Stimulated activated CD4-positive, alpha-beta T cell treated with anti-CD3 and anti-CD28 coated beads, Interleukin-12 subunit alpha, Interleukin-12 subunit beta, amount 100 ng/mL, for 4 hours (primary cell): Measurements from ENCODE around the gene VRK2.
"Not testable (repeated sequence)": the region's sequence is repeated elsewhere in the genome, so short reads cannot be mapped to it uniquely, and the experiment has no call there.

ENCODE experiments used
- DNase-seq: peaks from one replicate; pipeline ENCODE4 v3.0.0-alpha.2; 2020

VRK2 gene

DNA sequence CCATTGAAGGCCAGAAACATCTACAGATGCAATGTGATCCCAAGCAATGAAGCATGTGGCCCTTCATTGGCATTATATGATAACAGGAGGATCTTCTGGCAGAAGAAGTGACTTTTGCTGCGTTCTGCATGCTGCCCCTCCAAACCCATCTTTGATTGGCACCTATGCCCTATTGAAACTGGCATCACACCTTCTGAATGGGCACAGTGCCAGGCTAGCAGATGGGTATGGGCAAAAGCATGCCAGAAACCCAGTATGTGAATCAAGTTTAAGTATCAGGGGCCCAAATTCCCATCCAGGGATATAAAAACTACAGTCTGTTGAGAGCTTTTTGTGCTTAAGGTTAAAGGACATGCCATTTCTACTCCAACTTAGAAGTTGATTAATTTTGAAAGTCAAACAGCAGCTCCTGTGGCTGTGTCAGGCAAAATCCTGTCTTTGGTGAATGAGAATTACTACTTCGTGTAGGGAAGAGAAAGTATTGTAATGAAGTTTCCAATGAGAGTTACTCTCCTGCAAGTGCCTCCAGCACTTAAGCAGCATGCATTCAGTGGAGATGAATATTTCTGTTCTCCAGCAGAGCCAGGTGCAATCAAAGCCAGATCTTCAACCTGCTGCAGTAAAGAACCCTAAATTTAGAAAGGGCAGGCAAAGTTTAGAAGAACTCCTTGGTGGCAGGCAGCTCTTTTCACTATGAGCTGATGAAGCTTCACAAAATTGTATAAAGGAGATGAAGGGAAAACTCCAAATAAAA lies 8.6 kb downstream of the VRK2 start:
- no peak for DNase-seq

DNA sequence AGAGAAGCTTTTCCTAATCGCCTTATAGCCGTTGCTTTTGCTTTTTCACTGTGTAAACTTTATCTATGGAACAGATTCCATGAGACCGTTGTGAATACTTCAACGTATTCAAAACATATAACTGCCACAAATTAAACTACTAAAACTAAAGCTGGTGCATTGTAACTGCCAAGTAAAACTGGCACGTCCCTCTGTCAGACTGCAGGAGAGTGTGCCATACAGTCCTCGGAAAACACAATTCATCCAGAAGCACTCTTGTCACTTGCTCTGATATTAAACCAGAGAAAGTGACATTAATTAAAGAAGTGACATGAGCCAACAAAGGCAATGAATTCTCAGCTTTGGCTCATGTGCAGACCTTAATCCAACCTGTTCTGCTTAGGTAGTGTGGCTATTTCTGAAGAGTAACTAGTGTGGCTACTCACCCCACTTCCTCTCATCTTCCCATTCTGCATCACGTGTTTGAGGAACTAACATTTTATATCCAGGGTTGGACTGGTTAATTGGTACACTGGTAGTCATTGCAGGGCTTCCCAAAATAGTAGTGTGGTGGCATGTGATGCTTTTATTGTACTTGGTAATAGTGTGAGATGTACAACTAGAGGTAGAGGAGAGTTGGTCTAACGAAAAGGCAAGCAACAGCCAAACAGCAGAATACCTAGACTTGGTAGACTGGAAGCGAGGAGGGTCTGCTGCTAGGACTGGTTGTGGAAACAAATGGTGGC lies 9.7 kb downstream of the VRK2 start:
- no peak for DNase-seq

DNA sequence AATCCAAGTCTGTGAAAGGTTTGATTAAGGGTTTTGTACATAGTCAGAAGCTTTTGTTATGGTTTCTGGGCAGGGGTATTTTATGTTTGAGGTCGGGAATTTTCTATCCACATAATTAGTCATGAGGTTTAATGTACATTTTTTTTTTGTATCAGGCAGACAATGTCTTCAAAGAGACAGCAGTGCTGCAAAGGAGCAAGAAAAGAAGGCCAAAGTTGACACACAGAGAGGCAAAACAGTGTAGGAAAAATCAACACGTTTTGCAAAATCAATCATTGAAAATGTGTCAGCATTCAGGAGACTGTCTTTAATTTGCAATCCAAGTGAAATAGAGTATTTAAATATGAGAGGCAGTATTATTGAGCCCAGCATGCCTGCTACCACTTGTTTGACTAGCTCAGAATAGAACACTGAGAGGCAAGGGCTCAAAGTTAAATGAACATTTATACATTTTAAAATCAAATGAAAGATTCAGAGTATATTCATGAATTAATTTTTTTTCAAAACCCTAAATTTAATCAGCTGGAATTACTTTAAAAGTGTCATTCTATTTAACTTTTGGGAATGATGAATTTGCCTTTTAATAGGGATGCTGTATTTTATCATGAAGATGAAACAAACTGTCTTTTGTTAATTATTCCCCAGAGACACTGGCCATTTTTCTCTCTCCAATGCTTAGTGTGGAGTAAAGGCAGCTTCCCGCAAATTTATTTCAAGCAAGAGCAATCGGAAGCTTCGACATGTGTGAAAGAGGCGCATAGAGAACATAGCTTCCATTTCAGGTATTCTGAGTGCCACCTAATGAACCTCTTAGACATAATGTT lies 11.3 kb downstream of the VRK2 start:
- DNase-seq, result no peak

DNA sequence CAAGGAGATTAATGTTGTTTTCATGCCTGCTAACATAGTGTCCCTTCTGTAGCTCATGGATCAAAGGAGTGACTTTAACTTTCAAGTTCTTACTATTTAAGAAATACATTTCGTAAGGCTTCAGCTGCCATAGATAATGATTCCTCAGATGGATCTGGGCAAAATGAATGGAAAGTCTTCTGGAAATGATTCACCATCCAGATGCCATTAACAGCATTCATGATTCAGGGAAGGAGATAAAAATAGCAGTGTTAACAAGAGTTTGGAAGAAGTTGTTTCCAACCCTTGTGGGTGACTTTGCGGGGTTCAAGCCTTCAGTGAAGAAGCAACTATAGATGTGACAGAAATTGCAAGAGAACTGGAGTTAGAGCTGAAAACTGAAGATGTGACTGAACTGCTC lies 17.0 kb downstream of the VRK2 start:
- DNase-seq, result no peak

DNA sequence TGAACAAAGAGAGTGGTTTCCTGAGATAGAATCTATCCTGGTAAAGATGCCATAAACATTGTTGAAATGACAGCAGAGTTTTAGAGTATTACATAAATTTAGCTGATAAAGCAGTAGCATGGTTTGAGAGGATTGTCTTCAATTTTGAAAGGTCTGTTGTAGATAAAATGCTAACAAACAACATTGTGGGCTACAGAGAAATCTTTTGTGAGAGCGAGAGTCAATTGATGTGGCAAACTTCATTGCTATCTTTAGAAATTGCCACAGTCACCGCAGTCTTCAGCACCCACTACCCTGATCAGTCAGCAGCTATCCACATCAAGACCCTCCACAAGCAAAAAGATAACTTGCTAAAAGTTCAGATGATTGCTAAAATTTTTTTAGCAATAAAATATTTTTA lies 17.5 kb downstream of the VRK2 start:
- DNase-seq, result no peak

DNA sequence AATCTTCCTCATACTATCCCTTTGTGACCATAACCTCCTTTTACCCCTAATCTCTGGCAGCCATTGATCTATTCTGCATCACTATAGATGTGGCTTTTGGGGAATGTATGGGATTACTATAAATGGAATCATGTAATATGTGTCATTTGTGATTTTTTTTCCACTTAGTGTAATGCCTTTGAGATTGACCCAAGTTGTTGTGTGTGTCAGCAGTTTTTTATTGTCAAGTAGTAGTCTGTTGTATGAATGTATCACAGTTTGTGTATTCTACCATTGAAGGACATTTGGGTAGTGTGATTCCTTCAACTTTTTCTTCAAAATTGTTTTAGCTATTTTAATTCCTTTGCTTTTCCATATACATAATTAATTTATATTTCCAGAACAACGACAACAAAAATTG lies 18.6 kb downstream of the VRK2 start:
- no peak for DNase-seq

DNA sequence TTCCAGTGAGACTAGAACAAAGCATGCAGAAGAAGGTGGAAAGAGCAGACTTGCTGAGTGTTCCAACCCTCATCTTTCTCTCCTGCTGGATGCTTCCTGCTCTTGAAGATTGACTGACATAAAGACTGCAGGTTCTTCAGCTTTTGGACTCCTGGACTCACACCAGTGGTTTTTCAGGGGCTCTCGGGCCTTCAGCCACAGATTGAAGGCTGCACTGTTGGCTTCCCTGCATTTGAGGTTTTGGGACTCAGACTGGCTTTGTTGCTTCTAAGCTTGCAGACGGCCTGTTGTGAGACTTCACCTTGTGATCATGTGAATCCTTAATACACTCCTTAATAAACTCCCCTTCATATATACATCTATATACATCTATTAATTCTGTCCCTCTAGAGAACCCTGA lies 20.4 kb downstream of the VRK2 start:
- DNase-seq, result no peak

DNA sequence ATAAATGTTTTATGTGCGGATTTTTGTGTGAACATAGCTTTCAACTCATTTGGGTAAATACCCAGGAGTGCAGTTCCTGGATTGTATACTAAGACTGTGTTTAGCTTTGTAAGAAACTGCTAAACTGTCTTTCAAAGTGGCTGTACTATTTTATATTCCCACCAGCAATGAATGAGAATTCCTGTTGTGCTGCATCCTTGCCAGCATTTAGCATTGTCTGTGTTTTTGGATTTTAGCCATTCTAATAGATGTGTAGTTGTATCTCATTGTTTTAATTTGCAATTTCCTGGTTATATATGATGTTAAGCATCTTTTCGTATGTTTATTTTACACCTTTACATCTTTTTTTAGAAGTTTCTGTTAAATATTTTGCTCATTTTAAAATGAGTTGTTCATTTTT lies 24.2 kb downstream of the VRK2 start:
- no peak for DNase-seq

DNA sequence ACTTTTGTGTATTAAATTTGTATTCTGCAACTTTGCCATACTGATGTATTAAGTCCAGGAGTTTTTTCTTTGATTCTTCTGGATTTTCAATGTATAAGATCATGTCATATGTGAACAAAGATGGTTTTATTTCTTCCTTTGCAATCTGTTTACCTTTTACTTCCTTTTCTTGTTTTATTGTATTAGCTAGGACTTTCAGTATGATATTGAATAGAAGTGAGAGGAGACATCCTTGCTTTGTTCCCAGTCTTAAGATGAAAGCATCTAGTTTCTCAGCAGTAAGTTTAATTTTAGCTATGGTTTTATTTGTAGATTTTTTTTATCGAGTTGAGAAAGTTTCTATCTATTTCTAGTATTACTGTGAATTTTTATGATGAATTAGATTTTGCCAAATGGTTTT lies 25.5 kb downstream of the VRK2 start:
- no peak for DNase-seq

DNA sequence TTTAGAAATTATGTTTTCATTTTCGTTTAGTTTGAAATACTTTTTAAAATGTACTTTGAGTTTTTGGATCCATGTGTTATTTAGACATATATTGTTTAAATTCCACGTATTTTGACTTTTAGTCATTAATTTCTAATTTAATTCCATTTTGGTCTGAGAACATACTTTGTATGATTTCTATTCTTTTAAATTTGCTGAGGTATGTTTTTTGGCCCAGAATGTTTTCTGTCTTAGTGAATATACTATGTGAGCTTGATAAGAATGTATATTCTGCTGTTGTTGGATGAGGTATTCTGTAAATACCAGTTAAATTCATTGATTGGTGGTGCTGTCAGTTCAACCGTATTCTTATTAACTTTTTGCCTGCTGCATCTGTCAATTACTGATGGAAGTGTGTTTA lies 26.4 kb downstream of the VRK2 start:
- DNase-seq, result no peak

DNA sequence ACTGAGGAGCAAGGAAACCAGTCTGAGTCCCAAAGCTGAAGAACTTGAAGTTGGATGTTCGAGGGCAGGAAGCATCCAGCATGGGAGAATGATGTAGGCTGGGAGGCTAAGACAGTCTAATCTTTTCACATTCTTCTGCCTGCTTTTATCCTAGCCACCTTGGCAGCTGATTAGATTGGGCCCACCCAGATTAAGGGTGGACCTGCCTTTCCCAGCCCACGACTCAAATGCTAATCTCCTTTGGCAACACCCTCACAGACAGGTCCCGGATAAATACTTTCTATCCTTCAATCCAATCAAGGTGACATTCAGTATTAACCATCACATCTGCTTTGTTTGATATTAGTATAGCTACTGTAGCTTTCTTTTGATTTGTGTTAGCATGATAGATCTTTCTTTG lies 27.1 kb downstream of the VRK2 start:
- DNase-seq, result no peak

DNA sequence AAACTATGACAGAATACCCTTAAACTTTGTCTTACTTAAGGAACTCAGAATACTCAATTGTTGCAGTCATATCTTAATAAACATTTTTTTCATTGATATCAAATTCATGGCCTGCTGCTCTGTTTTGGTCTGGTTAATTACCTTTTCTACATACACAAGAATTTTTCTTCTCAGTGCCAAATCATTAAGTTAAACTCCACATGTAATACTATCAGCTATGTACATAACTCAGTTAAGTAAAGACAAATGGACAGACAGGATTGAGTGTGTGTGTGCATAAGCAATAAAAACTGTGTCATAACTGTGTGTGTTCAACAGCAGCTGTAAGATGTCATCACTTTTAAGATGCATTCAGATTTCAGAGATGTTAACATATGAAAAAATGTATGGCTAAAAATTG lies 34.4 kb downstream of the VRK2 start:
- DNase-seq, result no peak

DNA sequence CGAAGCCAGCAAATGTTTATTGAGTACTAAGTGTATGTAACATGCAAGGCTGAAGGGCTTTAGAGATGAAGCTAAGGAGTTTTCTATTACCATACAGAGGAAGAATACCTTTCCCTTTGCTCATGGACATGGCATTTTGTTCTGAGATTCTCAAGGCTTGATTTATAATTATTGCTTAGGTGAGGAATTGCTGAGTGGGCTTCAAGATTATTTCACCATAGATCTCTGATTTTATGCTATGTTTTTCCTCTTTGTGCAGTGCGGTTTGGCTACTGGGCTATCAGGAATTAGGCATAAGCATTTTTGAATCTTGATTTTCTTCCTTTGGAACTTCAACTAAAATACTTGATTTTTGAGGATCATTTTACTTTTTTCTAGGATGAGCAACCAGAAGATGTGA lies 42.5 kb downstream of the VRK2 start:
- no peak for DNase-seq

DNA sequence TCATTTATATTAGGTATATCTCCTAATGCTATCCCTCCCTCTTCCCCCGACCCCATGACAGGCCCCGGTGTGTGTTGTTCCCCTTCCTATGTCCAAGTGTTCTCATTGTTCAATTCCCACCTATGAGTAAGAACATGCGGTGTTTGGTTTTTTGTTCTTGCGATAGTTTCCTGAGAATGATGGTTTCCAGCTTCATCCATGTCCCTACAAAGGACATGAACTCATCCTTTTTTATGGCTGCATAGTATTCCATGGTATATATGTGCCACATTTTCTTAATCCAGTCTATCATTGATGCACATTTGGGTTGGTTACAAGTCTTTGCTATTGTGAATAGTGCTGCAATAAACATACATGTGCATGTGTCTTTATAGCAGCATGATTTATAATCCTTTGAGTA lies 46.2 kb downstream of the VRK2 start:
- not testable (repeated sequence) for DNase-seq

DNA sequence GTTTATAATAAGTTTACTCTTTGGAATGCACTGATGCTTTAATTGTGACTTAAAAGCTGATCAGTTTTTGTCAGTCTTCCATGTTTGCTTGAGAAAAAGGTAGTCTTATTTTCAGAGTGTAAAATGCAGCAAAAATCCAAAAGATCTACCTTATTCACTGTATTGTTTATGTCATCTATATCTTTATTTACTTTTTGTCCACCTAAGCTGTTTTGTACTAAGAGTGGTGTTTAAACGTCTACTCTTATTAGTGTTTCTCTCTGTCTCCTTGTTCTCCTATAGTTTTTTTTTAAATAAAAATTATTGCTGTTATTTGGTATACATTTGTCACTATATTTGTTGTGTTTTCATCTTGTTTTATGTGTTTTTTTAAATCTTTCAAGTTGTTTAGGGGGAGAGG lies 50.4 kb downstream of the VRK2 start:
- no peak for DNase-seq

DNA sequence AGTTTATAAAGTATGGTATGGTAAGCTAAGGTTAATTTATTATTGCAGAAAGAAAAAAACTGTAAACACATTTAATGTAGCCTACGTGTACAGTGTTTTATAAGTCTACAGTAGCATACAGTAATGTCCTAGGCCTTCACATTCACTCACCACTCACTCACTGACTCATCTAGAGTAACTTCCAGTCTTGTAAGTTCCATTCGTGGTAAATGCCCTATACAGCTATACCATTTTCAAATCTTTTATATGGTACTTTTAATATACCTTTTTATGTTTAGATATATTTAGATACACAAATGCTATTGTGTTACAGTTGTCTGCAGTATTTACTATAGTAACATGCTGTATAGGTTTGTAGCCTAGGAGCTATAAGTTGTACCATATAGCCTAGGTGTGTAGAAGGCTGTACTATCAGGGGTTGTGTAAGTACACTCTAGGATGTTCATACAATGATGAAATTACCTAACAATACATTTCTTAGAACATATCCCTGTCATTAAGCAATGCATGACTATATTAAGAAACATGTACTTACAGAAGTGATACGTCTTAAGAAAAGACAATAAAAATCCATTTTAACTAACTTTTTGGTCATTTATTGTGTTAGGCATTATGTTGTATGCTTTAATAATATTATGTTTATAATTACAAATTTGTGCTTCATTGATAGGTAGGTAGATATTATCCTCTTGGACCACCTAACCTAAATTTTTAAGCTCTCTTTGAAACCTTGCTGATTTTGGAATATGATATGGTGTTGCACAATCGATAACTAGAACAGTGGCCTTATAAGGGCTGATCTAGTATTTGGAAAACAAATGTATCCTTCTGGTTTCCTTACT lies 51.9 kb downstream of the VRK2 start:
- no peak for DNase-seq

DNA sequence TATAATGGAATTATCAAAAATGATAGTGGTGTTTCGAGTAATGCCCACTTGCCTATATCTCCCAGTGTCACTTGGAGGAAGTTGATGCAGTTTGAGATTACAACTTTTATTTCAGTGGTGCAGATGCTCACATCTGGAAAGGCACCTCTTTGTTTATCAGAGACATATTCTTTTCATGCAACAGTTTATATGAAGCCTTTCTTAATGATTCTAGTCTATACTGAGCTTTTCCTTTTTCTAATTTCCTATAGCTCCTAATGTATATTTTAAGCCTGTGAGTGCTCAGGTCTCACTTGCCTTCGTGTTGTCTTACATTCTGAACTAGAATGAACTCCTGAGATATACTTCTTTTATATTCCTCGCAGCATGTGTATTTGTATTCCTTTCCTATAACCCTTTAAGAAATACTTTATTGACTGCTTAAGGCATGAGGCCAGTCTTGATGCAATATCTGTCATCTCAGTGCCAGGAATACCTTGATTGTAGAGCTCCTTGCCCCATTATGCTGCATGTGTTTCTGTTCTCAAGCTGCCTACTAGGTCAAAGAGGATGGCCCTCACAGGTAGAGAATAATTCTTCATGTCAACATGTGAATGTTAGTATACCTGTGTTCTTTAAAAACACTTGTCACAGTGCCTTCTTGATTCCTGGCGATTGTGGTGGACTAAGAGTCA lies 52.6 kb downstream of the VRK2 start:
- DNase-seq, result no peak

DNA sequence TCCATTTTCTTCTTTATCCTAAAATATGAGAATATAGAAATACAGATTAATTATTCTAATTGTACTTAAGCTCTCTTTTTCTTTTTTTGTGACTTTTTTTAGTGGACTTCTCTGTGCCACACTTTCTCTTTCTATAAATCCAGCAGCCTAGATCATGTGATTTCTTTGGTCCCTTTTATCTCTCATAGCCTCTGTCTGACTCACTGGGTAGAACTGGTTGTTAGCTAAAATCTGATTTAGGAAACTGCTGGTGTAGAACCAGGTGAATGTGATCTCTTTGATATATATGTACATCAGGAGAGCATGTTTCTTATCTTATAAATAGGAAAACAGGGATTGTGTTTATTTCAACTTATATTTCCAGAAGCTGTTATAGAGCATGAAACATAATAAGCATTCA lies 54.9 kb downstream of the VRK2 start:
- no peak for DNase-seq

DNA sequence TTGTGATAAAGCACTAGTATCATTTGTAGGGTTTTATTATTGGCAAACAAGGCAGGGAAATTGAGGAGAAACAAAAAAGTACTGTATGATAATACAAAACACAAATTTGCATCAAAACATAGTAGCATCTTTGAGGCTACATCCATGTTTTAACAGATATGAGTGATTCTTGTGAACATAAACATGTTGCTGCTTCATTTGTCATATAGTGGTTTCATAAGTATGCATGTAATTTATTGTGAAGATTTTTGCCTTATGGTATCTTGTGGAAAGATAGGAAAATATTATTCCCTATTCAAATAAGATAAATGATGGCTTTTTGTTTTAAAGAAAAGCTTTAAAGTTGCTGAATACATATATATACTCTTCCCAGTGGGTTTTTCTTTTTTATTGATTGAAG lies 60.3 kb downstream of the VRK2 start:
- DNase-seq, result no peak

DNA sequence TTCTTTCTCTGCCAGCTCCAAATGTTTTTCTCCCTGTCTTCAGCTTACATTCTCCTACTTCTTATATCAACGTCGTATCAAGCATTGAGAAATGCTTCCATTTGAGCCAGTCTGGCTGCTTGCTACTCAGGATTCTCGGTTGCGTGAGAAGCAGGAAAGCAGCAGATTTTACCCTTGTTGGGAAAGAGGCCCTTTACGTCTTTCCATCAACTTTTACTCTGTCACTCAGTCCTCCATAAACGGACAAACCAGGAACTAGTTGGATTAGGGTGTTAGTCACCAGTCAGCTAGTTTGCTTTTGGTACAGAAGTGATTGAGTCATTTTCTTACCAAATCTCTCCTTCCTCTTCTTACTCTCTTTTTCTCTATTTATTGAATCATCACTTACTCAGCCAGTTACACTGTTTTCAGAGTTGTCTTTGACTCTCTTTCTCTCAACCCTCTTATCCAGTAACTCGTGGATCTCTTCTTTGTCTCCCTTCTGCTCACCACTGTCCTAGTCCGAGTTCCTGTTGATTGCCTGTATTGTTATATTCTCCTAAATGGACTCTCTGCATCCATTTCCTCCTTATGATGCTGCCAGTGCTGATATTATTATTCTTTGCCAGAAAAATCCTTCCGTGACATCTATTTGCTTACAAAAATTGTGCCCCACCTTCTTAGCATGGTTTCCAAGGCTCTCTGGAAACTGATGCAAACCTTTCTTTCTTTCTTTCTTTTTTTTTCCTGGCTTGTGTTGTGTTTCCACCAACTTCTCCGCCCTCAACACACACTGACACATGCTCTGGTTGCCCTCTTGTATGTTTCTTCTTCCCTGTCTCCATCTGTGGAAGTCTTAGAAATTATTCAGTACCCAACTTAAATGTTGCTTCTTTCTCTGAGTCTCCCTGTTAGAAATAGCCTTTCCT lies 61.5 kb downstream of the VRK2 start:
- DNase-seq, result no peak

DNA sequence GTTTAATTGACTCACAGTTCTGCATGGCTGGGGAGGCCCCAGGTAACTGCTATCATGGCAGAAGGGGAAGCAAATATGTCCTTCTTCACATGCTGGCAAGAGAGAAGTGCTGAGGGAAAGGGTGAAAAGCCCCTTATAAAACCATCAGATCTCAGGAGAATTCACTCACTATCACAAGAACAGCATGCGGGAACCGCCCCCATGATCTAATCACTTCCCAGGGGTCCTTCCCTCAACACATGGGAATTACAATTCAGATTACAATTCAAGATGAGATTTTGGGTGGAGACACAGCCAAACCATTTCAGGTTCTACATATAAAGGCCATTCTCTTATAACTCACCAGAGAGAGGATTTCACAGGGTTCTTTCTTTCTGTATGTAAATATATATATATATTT lies 62.9 kb downstream of the VRK2 start:
- DNase-seq, result no peak
